GM12865 (cell line): ENCODE data around the gene CNN2.

Source experiments
- DNase-seq: peaks from one replicate; pipeline ENCODE4 v3.0.0; 2010; ENCODE audit warnings: low read depth
- H3K4me3 ChIP-seq: 2 replicates; pipeline ENCODE4 v1.5.1; 2011; ENCODE audit warnings: mild to moderate bottlenecking, low read depth, low read length, control low read depth
- CTCF ChIP-seq: IDR thresholded peaks from 2 replicates; pipeline ENCODE4 v1.5.1; 2011; ENCODE audit warnings: low read length, control low read depth, low read depth, inconsistent platforms; ENCODE audit not compliant: insufficient read depth; ENCODE audit errors: missing control alignments

CNN2 gene

DNA sequence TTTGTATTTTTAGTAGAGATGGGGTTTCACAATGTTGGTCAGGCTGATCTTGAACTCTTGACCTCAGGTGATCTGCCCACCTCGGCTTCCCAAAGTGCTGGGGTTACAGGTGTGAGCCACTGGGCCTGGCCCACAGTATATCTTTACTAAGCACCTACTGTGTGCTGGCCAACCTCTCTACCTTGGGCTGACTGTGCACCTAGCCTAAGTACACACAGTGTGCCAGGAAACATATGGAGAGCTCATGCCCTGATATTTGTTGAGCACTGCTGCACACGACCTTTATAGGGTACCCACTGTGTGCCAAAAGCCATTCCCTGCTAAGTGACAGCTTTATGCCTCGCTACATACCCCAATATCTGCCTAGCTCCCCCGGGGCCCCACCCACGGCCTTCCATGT is 34.3 kb downstream of the CNN2 start:
- no peak for TF ChIP-seq CTCF
- no peak overlapping the region for H3K4me3 ChIP-seq
- no peak for DNase-seq

DNA sequence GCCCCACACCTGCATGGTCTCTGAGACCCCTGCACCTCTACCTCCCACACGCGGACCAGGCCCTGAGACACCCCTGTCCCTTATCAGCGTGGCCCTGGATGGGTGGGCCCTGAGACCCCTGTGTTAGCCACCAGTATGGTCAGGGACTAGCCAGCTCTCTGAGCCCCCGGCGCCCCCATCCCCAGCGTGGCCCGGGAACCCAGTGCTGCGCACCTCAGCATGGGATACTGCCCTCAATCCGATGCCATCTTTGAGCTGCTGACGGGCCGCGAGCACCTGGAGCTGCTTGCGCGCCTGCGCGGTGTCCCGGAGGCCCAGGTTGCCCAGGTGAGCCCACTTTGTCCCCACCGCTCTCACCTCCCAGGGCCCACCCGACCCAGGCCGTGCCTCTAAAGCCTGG is 35.6 kb downstream of the CNN2 start:
- DNase-seq = no peak
- H3K4me3 ChIP-seq = no peak overlapping the region
- no peak for TF ChIP-seq CTCF

DNA sequence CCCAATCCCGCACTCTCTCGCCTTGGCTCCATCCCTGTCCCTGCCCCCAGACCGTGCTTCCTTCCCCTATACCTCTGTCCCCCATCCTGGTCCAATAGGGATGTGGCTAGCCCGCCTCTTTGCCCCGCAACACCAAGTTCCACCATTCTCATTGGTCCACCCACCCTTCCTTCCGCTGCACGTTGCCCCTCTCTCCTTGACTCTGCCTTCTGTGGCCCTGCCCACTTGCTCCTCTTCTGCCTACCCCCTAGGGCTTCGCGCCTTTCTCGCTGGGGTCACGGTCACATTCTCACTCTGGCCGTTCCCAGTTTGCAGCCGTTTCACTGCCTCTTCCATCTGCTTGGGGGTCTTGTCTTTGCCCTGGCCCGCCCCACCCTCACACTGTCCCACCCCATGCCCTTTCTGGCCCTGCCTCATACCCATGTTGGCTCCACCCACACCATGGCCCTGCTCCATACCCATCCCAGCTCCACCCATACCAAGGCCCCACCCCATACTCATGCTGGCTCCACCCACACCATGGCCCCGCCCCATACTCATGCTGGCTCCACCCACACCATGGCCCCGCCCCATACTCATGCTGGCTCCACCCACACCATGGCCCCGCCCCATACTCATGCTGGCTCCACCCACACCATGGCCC is 36.1 kb downstream of the CNN2 start:
- TF ChIP-seq CTCF = no peak
- no peak overlapping the region for H3K4me3 ChIP-seq
- DNase-seq = no peak

GRCh38 chr19:1063030-1063908 is 36.9 kb downstream of the CNN2 start:
- no peak overlapping the region for H3K4me3 ChIP-seq
- DNase-seq = peak; percentile 86
- TF ChIP-seq CTCF = no peak

GRCh38 chr19:1063909-1064660 is 37.7 kb downstream of the CNN2 start:
- DNase-seq = no peak
- no peak for TF ChIP-seq CTCF
- H3K4me3 ChIP-seq = no peak overlapping the region

DNA sequence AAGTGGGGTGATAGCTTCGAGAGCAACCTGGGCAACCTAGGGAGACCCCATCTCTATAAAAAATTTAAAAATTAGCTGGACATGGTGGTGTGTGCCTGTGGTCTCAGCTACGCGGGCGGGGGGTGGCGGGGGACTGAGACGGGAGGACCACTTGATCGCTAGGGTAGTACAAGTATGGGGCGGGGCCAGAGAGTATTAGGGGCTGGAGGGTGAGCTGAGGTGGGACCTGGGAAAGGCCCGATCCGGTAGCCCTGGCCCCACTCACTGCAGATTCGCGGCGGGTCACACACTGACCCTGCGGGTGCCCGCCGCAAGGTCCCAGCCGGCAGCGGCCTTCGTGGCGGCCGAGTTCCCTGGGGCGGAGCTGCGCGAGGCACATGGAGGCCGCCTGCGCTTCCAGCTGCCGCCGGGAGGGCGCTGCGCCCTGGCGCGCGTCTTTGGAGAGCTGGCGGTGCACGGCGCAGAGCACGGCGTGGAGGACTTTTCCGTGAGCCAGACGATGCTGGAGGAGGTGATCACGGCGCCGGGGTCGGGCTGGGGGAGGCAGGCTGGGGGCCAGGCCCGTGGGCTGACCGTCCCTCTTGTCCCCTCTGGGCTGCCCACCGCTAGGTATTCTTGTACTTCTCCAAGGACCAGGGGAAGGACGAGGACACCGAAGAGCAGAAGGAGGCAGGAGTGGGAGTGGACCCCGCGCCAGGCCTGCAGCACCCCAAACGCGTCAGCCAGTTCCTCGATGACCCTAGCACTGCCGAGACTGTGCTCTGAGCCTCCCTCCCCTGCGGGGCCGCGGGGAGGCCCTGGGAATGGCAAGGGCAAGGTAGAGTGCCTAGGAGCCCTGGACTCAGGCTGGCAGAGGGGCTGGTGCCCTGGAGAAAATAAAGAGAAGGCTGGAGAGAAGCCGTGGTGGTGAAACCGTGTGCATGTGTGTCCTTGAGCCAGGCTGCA is 38.5 kb downstream of the CNN2 start:
- TF ChIP-seq CTCF = peak; percentile 89
- no peak overlapping the region for H3K4me3 ChIP-seq
- DNase-seq = peak; percentile 85
